Breast epithelium (tissue), 3 donors: ENCODE measurements around the gene SRC.

Experiments used
- POLR2AphosphoS5 ChIP-seq, 3 donors: sonication (generic); formaldehyde crosslinking; IDR thresholded peaks; one replicate each; pipeline ENCODE4 v1.6.1; 2017; ENCODE audit warnings: antibody characterized with exemption in 3 of 3
- TF ChIP-seq, protein P1 (sequence below), 3 donors: fragments of 450-650 bp; IDR thresholded peaks; one replicate each; pipeline ENCODE4 v1.5.1; 2016 to 2017; ENCODE audit warnings: antibody characterized with exemption in 3 of 3, mild to moderate bottlenecking in 3 of 3, moderate library complexity in 3 of 3

DNA sequence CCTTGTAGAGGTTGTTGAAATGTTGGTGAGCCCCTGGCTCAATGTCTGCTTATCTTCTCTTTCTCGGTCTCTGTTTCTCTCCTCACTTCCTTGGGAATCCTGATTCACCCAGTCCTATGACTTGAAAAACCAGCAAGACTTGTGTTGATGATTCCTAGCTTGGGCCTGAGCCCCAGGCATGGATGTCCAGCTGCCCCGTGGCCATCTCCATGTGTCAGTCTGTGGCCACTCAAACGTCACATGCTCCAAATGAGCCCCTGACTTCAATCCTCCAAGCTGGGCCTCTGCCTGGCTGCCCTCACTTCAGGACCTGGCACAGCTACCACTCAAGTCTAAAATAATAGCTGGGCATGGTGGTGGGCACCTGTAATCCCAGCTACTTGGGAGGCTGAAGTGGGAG, 81.0 kb downstream of the SRC start:
- TF ChIP-seq, protein P1, sequence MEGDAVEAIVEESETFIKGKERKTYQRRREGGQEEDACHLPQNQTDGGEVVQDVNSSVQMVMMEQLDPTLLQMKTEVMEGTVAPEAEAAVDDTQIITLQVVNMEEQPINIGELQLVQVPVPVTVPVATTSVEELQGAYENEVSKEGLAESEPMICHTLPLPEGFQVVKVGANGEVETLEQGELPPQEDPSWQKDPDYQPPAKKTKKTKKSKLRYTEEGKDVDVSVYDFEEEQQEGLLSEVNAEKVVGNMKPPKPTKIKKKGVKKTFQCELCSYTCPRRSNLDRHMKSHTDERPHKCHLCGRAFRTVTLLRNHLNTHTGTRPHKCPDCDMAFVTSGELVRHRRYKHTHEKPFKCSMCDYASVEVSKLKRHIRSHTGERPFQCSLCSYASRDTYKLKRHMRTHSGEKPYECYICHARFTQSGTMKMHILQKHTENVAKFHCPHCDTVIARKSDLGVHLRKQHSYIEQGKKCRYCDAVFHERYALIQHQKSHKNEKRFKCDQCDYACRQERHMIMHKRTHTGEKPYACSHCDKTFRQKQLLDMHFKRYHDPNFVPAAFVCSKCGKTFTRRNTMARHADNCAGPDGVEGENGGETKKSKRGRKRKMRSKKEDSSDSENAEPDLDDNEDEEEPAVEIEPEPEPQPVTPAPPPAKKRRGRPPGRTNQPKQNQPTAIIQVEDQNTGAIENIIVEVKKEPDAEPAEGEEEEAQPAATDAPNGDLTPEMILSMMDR (IDR thresholded peaks at IDR 0.05), result no peak
- TF ChIP-seq POLR2AphosphoS5 (IDR thresholded peaks at IDR 0.05), result no peak
